PC-9 (cell line): Measurements from ENCODE around the gene LYRM7.

Experiments used
- EZH2 ChIP-seq: fragments of 200-600 bp; sonication (generic); IDR thresholded peaks from 2 replicates; pipeline ENCODE4 v1.8.0; 2017; ENCODE audit warnings: antibody characterized with exemption, low read depth
- TF ChIP-seq, protein P1 (sequence below): fragments of 200-600 bp; sonication (generic); conservative IDR thresholded peaks from 2 replicates; pipeline ENCODE4 v1.6.1; 2017; ENCODE audit warnings: mixed run types, antibody characterized with exemption, mild to moderate bottlenecking, moderate library complexity

- TF ChIP-seq, protein P1, sequence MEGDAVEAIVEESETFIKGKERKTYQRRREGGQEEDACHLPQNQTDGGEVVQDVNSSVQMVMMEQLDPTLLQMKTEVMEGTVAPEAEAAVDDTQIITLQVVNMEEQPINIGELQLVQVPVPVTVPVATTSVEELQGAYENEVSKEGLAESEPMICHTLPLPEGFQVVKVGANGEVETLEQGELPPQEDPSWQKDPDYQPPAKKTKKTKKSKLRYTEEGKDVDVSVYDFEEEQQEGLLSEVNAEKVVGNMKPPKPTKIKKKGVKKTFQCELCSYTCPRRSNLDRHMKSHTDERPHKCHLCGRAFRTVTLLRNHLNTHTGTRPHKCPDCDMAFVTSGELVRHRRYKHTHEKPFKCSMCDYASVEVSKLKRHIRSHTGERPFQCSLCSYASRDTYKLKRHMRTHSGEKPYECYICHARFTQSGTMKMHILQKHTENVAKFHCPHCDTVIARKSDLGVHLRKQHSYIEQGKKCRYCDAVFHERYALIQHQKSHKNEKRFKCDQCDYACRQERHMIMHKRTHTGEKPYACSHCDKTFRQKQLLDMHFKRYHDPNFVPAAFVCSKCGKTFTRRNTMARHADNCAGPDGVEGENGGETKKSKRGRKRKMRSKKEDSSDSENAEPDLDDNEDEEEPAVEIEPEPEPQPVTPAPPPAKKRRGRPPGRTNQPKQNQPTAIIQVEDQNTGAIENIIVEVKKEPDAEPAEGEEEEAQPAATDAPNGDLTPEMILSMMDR = no peak
- TF ChIP-seq EZH2 = no peak
These were observed 53.1 kb downstream of the LYRM7 start for GRCh38 chr5:131223751-131224386.
